ENCODE results near the gene KCNQ1.

The KCNQ1 gene

DNA sequence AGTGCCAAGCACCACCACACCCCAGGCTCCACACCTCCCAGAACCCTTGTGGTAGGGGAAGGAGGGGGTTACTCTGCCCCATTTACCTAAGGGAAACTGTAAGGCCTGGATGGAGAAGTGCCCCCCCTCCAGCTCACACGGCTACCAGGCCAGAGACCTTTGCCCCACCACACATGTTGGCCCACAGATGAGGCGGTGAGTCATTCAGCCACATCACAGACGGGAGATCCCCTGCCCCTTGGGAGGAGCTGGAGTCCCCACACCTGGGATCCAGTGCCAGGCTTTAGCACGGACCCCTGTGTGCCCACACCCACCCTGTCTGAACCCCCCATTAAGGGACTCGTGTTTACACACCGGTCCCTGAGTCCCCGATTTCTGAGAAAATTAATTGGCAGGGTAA lies 415.8 kb downstream of the KCNQ1 start:
- no peak for DNase-seq

DNA sequence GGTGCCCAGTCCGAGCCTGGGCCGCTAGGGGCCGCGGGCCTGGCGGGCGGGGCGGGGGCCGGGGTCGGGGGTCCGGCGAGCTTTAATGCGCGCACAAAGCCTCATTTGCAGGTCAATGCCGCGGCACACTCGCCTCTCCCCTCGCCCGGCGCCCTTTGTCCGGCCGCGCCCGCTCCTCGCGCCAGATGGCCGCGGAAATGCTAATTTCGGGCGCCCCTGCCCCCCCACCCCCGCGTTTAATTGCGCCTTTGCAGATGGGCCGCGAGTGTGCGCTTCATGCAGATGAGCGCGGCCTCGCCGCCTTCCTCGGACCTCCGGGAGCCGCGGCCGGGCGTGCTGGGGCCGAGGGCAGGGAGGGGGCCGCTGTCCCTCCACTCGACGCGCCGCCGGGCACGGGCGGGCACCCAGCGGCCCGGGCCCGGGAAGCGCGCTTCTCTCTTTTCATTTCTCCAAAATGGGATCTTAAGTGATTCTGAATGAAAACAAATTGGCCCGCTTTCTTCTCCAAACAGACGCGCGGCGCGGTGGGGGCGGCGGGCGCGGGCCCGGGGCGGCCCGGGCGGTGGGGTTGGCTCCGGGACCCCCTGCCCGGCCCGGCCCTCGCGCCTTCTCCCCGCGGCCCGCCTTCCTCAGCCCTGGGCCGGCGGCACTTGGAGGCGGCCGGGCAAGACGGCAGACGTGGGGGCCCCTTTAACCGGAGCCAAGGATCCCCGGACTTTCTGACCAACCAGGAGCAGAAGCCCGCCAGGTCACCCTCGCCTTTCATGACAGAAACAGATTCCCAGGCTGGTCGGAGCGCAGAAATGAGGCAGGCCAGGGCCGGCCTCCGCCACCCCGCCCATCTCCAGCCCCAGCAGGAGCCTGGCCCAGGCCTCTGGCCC lies 417.8 kb downstream of the KCNQ1 start:
- DNase-seq = no peak

- DNase-seq = no peak
These were observed 418.4 kb downstream of the KCNQ1 start for GRCh38 chr11:2863276-2863618.

DNA sequence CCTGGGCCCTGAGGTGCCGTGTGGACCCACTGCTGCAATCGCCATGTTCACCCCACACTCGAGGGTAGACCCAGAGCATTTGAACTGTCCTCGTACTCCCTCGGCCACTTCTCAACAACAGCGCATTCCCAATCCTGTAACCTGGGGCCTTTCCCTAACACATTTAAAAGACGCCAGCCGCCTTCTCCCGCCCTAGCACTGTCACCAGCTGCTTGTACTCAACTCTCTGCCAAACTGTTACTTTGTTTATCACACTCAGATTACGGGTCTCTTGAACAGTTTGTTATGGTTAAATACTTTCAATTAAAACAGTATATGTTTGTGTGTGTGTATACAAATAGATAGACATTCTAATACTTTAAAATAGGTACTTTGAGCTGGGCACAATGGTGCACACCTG lies 420.1 kb downstream of the KCNQ1 start:
- DNase-seq = no peak

GRCh38 chr11:2865922-2866577 lies 421.2 kb downstream of the KCNQ1 start:
- DNase-seq = no peak

DNA sequence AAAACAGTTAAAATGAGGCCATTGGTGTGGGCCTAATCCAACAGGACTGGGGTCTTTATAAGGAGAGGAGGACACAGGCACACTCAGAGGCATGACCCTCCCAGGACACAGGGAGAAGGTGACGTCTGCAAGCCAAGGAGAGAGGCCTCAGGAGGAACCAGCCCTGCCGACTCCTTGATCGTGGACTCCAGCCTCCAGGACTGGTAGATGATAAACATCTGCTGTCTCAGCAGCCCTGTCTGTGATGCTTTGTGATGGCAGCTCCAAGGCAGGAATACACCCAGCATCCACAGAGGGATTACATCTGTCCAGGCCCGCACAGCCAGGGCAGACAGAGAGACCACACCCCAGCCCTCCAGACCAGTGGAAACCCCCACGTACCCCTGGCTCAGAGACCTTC lies 422.3 kb downstream of the KCNQ1 start:
- DNase-seq = no peak

DNA sequence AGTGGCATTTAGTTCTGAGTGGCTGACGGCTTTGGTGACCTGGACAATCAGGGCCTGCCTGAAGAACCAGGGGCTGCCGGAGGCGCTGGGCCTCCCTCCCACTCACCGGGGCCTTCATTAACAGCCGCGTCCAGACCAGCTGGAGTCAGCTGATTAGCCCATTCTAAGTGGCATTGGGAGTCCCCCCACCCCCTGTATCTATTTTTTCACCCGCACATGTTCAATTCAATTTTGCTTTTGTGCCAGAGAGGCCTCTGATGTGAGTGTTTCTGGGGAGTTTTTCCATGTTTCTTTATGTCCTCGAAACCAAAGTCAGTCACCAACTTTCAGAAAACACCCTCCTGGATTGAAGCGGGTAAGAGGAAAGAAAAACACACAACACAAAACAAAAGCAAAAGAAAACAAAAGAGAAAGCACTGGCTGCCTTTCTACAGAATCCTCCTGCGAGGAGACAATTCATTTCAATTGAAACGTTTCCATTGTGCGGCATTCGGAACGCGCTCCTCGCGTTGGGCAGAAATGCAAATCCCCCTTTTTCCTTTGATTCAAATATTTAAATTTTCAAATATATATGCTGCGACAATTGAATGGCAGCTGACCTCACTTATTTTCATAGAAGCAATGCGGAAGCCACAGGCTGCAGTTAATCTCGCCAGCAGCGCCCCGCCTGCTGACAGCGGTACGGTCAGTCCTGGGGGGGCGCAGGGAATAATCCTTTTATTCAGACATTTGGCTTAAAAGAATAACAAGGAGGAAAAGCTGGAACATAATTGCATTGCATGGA lies 423.1 kb downstream of the KCNQ1 start:
- no peak for DNase-seq

GRCh38 chr11:2868506-2869133 lies 423.8 kb downstream of the KCNQ1 start:
- no peak for DNase-seq

GRCh38 chr11:2869134-2869526 lies 424.3 kb downstream of the KCNQ1 start:
- DNase-seq = no peak

GRCh38 chr11:2869561-2870427 lies 425.0 kb downstream of the KCNQ1 start:
- no peak for DNase-seq

GRCh38 chr11:2870460-2870859 lies 425.7 kb downstream of the KCNQ1 start:
- DNase-seq = no peak

DNA sequence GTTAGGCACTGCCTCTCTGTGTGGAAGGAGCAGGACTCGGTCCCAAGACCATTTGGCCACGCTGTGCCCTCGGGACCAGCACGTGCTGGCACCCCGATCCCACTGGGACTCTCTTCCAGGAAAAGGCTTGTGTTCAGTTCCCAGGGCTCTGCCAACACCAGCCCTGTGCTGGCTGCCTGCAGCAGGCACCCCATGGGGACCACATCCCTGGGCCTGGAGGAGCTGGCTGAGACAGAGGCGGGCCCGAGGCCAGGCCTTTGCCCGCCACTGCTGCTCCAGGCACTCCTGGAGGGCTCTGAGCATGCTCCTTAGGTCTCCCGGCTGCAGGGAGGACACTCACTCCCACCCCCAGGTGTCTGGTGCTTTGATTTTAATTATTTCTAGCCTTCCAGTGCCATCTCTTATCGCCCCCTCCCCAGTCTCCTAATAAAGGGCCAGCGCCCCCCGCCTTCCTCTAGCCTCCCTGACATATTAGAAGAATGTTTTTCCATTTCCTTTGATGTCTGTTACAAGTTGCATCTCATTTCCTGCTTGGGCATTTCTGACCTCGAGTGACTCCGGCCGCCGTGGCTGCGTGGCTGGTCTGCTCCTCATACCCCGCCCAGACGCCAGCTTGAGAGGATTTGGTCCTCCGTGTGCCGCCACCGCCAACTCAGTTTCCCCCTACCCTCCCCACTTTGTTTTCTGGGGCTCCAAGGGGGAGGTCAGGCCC lies 426.3 kb downstream of the KCNQ1 start:
- DNase-seq = no peak

DNA sequence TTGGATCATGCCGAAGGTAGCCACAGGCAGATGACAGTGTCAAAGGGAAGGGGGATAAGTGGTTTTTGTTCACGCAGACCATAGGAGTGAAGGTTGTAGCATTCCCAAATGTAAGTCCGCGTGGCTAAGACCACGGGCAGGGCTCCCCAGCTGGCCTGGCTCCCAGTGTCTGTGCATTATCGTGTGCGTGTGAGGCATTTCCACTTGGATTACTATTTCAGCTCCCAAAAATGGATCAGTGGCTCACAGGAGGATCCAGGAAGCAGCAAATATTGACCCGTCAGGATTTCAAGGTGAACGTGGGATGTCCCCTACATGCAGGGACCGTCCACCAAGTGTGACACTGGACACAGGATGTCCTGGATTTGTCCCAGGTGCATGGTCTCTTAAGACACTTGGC lies 430.2 kb downstream of the KCNQ1 start:
- DNase-seq = no peak

DNA sequence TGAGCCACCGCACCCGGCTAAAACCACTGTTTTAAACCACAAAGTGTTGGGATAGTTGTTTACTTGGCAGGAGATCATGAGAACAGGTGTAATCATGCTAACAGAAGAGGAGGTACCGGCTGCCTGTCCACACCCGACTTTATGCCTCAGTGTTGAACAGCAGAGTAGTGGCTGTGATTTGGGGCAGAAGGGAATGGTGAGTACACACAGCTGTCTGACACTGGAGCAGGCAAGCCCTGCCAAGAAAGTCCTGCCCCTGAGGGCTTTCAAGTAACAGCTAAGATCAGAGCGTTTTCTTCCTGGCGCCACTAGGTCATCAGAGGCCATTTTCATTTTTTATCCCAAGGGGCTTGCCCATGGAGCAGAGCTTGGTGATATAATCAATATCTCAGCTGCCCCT lies 432.7 kb downstream of the KCNQ1 start:
- no peak for DNase-seq

GRCh38 chr11:2878782-2879181 lies 434.0 kb downstream of the KCNQ1 start:
- DNase-seq = no peak

DNA sequence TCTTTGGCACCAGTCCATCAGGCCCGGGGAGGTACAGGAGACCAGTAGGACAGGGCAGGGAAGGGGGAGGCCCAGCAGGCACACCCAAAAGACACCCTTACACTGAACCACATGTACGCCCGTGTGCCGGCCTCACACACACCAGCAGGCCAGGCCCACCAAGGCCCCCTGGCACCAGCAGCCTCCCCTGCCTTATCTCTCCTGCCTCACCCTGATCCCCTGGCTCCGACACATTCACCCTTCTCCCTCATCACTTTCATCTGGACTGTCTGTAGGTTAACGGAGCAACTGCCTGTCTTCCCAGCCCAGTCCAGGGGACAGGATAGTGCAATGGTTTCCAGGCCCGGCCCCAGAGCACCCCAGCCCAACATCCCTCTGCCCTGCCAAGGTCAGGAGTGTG lies 435.8 kb downstream of the KCNQ1 start:
- no peak for DNase-seq

DNA sequence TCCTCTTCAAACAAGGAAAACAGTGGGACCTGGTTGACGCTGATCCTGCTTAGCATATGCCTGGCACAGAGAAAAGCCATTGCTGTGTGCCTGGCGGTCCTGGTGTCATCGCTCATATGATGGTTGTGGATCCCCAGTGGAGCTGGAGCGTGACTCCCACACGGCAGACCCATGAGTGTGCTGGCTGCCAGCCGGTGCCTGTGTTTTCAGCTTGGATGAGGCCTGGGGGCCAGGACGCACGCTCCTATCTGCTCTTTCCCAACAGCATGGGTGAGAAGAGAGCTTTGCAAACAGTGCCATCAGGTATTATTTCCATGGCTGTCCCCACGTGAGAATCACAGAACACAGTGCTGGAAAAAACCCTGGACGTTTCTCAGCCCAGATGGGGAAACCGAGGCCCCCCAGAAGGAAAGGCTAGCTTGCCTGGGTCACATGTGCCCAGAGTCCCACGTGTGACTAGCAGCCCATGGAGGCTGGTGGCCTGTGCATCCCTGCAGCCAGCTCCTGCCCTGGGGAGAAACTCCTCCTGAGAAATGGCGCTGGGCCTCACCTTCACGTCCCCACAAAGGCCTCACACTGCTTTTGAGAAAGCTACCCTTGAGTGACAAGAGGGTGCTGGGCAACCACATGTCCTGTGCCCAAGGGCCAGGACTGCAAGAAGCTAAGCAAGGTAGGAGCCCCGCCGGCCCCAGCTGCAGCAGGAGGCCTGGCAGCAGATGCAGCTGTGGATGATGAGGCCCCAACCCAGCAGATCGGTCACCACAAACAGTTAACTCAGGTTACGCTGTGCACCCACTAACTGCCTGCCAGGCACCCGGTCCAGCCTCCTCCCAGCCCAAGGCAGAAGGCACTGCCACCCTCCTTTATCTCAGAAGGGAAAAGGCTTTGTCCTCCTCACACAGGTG lies 436.5 kb downstream of the KCNQ1 start:
- DNase-seq = no peak

DNA sequence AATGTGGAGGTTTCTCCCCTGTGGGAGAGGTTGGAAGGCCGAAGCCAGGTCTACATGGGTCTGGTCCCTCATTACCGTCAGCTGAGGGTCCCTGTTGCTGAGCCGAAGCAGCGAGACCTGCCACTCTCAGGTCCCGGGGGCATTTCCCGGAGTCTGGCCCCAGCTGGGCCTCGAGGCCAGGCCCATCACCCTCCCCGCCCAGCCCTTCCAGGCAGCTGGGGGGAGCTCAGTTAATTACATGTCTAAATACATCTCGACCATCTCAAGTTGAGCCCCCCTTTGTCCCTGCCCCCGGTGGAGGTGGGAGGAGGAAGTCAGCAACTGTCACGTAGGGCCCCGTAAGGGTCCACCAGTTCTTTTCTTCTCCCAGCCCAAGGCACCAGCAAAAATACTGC lies 437.2 kb downstream of the KCNQ1 start:
- DNase-seq = no peak

GRCh38 chr11:2882396-2883110 lies 437.7 kb downstream of the KCNQ1 start:
- DNase-seq = no peak

- no peak for DNase-seq
These were observed 438.8 kb downstream of the KCNQ1 start for GRCh38 chr11:2883640-2883978.

Measured in amniotic stem cell (primary cell).